GM19467 (cell line): ENCODE measurements around the gene ABCC8.
"Not testable (repeated sequence)": the region's sequence is repeated elsewhere in the genome, so short reads cannot be mapped to it uniquely, and the experiment has no call there.

Source experiments
- ATAC-seq: cut with Tn5 transposase; IDR thresholded peaks from one replicate; pipeline ENCODE4 v1.9.1; 2021; ENCODE audit warnings: mild to moderate bottlenecking, moderate library complexity; ENCODE audit not compliant: unreplicated experiment

ABCC8 gene

GRCh38 chr11:17434108-17434507 lies 42.5 kb downstream of the ABCC8 start:
- no peak for ATAC-seq

GRCh38 chr11:17432002-17432401 lies 44.6 kb downstream of the ABCC8 start:
- ATAC-seq, result no peak

DNA sequence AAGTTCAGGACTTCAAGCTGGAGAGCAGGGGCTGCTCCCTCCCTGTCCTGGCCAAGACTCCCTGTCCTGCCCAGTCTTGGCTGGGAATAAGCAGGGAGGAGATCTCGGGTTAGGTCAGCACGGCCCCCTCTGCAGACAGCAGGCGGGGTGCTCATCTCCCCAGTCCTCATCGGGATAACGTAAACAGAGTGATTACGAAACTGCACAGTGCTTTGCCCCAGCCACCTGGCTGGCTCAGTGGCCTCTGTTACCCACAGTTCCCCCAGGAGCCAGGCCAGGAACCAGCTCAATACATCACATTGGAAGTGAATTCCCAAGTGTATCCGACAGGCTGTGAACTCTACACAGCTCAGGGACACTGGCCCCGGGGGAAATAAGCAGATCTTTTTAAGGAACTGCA lies 45.5 kb downstream of the ABCC8 start:
- no peak for ATAC-seq

GRCh38 chr11:17430616-17431015 lies 46.0 kb downstream of the ABCC8 start:
- ATAC-seq, result no peak

- no peak for ATAC-seq
These were observed 47.7 kb downstream of the ABCC8 start for GRCh38 chr11:17428925-17429324.

DNA sequence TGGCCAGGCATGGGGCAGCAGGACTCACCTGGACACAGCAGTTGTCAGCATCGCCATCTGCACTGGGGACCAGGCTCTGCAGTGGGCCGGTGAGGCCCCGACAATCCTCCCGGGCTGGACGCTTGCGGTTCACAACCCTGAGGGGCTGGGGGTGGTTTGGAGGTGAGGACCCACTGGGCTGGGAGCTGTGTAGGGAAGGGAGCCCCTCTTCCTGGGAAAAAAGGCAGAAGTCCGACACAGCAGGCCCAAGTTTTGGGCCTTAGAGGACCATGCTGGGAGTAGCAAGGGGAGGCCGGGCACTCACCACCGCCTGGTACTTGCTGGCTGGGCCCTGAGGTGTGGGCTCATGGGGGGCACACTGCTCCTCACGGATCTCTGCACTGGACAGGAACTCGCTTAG lies 48.4 kb downstream of the ABCC8 start:
- no peak for ATAC-seq

DNA sequence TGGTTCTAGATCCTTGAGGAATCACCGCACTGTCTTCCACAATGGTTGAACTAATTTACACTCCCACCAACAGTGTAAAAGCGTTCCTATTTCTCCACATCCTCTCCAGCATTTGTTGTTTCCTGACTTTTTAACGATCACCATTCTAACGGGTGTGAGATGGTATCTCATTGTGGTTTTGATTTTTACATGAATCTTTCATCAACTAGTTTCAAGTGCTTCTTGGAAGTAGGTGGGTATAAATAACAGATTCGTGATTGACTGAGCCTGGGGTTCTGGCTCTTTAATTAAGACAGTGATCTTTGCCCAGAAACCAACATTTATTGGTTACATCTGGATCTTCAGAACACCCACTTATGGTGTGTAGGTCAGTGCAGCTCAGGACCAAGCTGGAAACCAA lies 50.4 kb downstream of the ABCC8 start:
- not testable (repeated sequence) for ATAC-seq

- ATAC-seq, result no peak
These were observed 52.9 kb downstream of the ABCC8 start for GRCh38 chr11:17423533-17424310.

- no peak for ATAC-seq
These were observed 54.9 kb downstream of the ABCC8 start for GRCh38 chr11:17421781-17422180.

DNA sequence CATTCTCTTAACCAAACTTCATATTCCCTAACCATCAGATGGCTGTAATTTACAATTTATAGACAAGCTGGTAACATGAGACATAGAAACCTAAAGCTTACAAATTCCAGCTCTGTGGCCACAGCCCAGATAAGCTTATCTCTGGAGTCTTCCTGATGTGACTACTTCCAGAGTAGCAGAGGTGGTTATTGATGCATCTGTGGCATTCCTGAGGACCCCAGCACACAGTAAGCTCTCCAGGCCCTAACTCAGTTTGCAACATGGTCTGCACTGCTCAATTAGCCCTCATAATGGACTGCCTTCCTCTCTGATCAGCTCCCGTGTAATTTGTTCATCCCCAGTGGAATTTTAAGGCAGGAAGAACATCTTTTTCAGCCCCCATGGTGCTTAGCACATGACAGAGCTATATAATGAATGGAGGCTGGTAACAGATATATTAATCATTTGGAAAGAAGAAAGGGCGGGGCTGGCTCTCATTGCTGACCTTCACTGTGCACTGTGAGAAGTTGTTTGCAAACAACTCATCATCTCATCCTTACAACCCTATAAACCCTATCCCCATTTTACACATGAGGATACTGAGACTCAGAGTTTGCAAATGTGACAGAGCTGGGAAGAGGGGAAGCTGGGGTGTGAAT lies 58.1 kb downstream of the ABCC8 start:
- no peak for ATAC-seq

DNA sequence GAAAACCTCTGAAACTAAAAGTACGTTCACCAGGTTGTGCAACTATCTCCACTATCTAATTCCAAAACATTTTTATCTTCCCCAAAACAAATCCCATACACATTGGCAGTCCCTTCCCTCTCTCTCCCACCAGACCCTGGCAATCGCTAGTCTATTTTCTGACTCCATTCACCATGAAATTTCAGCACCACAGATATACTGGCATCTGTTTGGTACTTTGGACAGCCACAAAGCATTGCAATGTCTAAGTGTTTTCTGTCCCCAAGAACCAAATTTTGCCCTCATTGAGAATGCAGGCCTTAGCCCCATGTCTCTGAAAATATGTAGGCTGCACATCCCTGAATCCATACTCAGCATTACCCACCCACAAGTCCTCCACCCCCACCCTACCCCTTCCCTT lies 60.2 kb downstream of the ABCC8 start:
- ATAC-seq, result no peak

DNA sequence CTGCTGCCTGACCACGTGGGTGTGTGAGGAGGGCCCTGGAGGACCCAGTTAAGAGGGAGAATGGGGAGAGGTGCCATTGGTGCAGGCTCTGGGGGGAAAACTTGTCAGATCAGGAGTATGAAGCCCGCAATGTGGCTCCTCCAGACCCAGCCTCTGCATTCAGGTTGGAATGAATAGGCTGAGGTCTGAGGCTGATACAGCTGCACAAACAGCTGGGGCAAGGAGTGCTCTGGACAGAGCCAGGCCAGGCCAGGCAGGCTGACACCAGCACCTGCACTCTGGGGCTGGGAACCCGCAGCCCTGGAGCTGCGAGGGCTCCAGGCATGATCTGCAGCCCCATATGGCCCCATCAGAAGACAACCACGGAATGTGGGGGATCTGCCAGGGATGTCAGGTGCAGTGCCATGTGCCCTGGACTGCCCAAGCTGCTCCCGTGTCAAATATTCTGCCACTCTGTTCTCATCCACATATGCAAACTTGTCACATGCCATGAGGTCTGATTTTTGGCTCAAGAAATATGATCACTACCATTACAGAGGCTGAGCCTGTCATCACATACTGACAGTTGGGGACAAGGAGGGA lies 61.0 kb downstream of the ABCC8 start:
- no peak for ATAC-seq

GRCh38 chr11:17414992-17415391 lies 61.7 kb downstream of the ABCC8 start:
- ATAC-seq, result no peak

- ATAC-seq, result no peak
These were observed 62.3 kb downstream of the ABCC8 start for GRCh38 chr11:17414317-17414737.

DNA sequence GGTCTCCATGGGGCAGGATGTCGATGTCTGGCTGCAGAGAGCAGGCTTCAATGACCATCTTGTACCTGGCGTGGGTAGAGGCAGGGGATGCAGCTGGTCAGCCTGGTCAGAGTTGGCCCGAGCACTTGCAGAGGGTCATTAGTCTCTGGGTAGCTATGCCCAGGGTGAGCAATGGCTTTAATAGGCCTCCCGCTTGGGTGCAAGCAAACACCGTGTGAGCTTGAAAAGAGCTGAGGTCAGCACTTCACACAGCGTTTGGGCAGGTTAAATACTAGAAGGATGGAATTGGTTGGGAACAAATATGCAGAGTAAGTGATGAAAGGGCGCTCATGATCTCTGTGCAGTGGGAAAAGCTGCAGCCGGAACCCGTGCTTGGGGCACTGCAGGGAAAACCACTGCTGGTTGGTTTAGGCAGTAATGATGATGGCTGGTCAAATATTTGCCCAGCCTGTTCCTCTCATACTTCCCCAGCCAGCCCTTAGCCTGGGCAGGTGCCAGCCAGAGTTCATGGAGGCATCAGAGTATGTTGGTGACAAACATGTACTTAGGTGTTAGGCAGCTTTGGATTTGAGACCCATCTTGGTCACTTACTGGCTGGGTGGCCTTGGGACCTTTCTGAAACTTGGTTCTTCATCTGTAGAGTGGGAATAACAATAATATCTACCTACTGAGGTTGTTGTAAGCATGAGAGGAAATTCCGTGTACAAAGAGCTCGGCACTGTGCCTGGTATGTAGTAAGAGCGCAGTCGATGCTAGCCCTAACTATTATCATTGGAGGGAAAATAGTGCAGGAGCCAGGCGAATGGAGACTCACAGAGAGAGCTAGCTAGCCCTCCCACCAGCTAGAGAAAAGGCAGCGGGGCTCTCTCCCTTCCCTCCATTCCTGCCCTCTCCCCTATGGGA lies 63.0 kb downstream of the ABCC8 start:
- no peak for ATAC-seq

DNA sequence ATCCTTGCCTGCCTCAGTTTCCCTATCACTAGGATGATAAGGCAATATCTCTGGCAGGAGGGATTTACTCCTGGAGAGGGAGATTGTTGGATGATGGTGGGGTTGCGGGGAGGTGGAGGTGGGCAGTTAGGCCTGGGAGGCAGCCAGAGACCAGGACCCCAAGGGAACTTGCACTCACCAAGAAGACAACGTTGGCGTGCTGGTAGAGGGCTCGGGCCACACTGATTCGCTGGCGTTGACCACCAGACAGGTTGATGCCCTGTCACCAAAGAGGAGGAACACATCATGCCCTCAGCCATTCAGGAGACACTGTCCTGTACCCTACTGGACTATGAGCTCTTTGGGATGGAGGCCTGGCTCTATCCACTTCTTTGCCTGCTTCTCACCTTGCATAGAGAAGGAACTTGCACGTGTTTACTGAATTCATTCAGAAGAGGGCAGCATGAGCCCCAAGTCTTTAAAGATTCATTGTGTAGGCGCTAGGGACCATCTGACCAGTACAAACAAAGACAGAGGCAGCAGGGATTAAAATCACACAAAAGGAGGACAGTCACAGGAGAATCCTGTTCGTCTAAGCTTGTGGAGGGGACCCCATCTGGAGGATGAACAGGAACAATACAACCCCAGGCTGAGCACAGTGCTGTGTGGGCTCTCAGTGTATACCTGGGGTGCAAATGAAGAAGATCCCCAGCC lies 64.0 kb downstream of the ABCC8 start:
- no peak for ATAC-seq

DNA sequence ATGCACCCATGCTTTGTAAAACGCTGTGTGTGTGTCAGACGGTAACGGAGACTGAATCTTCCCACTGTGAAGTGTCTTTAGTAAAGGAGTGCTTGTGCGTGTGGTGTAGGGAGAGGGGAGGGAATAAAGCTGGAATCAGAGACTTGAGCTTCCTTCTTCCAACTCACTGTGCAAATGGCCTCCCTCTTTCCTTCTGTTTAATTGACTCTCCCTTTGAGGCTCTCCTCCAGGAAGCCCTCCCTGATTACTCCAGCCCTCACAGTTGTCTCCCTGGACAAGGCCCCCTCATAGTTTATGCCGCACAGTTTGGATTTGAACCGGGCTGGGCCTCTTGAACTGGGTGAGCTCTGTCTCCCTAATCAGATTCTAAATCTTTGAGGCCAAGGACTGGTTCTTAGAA lies 65.2 kb downstream of the ABCC8 start:
- ATAC-seq, result no peak

DNA sequence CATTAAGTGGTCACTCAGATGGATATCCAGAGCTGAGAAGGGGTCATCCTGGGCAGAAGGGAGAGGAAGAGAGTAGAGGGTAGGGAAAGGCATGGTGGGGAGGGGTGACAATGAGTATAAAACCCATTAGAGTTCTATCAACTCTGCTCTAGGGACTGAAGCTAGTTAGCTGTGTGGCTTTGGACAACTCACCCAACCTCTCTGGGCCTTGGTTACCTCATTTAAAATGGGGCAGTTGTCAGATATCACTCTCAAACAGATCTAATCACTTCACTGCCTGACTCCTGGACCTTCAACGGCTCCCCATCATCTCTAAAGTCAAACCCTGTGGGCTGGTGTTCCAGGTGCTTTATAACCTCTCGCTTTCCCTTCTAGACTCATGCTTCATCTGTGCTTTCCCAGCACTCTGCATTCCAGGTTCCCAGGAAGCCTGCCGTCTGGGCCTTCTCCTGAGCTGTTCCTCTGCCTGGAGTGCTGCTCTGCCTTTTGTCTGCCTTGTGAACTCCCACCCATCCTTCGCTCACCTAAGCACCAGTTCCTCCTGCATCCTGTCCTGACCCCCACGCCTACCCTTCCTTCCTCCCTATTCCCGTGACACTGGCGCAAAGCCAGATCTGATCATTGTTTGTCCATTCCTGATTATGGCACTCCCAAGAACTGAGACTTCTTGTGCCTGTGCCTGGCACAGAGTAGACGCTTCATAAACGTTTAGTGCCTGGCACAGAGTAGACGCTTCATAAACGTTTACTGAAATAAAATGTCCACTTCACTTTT lies 65.9 kb downstream of the ABCC8 start:
- no peak for ATAC-seq

GRCh38 chr11:17408641-17409040 lies 68.0 kb downstream of the ABCC8 start:
- ATAC-seq, result no peak

DNA sequence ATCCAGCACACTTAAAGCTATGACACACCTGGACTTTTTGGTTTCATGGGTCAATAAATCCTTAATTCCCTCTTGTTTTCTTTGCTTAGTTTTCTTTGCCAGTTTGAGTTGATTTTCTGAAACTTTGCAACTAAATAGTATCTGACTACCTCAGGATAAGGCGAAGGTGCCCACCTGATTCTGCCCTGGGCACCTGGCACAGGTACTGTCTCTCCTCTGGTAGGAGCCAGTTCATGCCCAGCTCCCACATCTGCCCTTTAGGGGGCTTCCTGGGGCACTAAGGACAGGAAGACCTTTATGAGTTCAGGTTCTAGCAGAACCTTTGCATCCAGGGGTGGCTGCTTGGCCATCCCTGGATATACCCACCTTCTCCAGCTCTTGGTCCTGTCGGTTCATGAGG lies 68.6 kb downstream of the ABCC8 start:
- no peak for ATAC-seq
